GM19468 (cell line): Measurements from ENCODE around the gene STUM.
A peak's percentile ranks its signal among the peaks of the same experiment; 100 is the strongest.

Experiments
- ATAC-seq: cut with Tn5 transposase; IDR thresholded peaks from one replicate; pipeline ENCODE4 v1.9.1; 2021; ENCODE audit warnings: mild to moderate bottlenecking, moderate library complexity, moderate number of reproducible peaks; ENCODE audit not compliant: unreplicated experiment; ENCODE audit errors: extremely low read depth

Gene STUM

GRCh38 chr1:226646870-226647449 lies 98.4 kb downstream of the STUM start:
- ATAC-seq = no peak

DNA sequence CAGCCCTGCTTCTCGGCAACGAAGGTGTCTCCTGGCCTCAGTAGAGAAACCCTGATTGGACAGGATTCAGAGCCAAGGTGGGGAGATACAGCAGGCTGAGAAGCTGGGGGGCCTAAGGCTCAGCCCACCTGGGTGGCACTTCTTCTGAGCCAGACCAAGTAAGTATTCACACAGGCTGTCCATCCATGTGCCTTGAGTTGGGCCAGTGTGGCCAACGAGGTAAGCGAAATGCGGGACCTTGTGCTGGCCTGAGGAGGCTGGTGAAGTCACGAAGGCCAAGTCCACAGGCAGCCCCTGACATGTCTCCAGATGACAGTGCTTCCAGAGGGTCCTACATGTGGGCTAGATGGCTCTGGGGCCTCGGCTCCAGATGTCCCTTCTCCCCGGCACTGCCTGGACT lies 99.2 kb downstream of the STUM start:
- ATAC-seq = no peak

DNA sequence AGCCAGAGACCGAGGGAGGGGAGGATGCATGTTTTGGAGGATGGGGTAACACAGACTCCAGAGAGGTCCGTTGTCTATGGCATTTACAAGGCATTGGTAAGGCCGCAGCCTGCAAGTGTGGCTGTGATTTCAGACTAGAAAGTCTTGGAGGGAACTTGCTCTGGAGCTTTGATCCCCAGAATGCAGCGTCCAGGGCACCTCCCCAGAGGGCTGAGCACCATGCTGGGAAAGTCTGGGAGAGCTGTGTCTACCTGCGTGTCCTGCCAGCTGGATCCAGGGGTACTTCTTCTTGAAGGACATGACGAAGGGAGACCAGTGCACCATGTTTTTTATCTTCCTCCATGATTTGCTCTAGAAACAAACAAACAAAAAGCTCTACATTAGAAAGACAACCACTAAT lies 99.9 kb downstream of the STUM start:
- ATAC-seq = no peak

DNA sequence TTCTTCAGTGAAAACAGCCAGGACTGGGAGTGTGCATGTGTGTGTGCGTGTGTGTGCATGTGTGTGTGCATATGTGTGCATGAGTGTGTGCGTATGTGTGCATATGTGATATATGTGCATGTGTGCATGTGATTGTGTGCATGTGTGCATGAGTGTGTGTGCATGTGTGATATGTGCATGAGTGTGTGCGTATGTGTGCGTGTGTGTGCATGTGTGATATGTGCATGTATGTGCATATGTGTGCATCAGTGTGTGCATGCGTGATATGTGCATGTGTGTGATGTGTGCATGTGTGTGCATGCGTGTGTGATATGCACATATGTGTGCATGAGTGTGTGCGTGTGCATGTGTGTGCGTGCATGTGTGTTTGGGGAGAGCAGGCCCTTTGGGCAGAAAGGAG lies 100.7 kb downstream of the STUM start:
- ATAC-seq = no peak

GRCh38 chr1:226649780-226650179 lies 101.2 kb downstream of the STUM start:
- ATAC-seq = no peak

- no peak for ATAC-seq
Measured at GRCh38 chr1:226650236-226650841, 101.8 kb downstream of the STUM start.

DNA sequence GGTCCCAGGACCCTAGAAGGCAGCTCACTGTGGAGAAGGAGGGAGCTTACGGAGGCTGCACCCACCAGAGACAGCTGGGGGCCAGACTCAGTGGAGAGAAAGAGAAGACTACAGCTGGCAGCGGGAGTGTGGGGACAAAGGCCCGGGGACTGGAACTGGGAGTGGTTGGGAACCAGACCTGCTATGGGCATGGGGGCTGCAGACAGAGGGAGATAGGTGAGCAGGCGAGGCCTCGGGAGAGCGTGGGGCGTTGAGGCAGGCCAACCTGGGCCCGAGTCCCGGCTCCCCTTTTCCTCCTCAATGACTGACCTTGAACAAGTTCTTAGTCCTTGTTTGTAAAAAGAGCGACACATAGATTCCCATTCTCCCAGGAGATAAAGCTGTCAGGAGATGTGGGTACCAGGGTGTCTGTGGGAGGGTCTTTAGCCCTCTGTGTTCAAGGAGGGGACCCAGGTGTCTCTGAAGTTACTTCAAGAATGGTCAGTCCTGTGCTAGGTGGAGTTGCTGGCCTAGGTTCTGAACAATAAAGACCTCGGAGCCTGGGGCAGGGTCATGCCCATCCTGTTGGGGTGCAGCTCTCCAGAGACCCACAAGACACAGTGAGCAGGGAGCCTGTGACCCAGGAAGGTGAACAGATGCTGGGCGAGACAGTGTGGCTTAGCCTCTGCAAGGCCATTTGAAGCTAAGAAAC lies 102.6 kb downstream of the STUM start:
- no peak for ATAC-seq

DNA sequence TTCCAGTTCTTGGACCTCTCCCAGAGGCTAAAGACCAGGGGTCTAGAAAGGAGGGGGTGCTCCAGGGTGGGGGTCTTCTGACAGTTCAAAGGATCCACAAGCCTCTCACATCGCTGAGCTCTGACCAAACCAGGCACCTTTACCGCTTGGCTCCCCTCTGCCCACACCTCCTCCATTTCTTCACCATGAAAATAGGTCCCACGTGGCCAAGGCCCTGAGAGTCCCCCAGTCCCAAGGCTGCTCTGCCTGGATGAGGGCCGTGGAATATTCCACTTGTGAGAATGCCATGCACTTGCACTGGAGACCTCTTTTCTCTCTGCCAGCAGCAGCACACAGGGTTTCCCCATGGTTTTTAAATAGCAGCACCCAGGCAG lies 103.2 kb downstream of the STUM start:
- ATAC-seq = no peak

- no peak for ATAC-seq
Measured at GRCh38 chr1:226652613-226653012, 104.0 kb downstream of the STUM start.

DNA sequence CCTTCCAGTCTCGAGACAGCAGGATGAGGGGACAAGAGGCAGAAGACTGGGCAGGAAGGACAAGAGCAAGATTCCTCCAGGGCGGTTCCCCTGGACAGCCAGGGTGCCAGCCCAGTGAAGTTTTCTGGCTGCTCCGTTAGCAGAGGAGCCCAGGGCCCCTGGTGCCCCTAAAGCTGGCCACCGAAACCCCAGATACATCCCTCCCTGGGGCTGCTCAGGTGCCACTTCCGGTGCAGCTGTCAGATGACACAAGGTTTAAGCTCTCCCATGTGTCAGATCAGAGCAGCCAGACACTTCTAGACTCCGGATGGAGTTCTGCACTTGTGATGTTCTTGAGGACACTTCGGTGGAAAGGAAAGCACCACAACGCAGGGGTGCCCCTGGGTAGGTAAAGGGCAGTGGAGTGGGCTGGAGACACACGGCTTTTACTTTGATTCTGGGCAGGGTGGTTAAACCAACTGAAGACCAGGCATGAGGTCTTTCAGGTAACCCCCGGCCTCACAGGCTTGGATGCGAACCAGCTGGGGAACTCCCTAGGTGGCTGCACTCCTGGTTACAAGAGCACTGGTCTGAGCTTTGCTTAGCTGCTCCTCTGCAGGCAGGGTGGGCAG lies 104.9 kb downstream of the STUM start:
- ATAC-seq = peak; percentile 59

GRCh38 chr1:226654046-226654667 lies 105.6 kb downstream of the STUM start:
- ATAC-seq = no peak

DNA sequence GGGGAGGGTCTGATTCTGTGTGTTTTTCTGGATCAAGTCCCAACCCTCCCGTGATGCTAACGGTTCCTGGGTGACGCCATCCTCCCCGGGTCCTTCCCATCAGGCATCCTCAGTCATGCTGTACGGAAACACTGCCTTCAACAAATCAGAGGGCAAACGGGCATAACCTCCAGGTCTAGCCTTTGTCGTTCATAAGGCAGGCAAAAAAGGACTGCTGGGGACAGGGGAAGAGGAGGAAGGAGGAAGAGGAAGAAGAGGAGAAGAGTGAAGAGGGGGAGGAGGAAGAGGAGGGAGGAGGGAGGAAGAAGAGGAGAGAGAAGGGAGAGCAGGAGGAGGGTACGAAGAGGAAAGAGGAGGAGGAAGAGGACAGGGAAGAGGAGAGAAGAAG lies 106.1 kb downstream of the STUM start:
- no peak for ATAC-seq

DNA sequence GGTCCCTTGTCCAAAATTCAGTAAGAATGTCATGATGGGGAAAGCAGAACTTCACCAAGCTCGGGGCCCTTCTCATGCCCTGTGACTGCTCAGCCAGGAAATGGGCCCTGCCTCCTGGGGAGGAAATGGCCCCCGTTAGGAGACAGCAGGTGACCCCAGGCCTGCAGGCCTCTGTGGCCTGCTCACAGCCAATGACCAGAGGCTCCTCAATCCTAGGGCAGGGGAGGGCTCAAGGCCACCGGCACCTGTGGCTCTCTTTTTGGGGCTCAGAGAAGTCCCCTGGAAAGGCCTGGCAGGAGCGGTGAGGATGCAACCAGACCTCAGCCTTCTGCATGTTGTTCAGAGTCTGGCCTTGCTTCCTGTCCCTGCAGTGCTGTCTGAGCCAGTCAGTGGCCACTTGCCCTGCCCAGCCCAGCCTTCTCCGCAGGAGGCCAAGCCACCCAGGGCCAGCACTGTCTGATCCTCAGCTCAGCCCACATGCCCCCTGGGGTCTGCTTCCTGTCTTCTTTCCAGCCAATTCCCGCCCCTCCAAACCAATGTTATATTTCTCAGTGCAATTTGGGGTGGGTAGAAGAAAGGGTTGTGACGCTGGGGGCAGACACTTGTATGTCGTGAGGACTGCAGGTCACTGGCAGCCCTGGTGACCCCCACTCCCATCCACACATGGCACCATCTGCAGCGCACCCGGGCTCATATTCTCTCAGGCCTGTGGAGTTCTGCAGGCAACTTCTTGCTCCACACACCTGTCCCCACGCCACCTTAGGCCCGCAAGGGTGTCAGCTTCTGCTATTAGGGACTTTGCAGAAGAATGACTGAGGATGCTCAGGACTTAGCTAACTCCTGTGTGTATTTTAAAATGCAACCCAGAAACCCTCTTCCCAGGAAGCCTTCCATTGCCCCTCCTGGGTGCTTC lies 106.9 kb downstream of the STUM start:
- ATAC-seq = no peak

DNA sequence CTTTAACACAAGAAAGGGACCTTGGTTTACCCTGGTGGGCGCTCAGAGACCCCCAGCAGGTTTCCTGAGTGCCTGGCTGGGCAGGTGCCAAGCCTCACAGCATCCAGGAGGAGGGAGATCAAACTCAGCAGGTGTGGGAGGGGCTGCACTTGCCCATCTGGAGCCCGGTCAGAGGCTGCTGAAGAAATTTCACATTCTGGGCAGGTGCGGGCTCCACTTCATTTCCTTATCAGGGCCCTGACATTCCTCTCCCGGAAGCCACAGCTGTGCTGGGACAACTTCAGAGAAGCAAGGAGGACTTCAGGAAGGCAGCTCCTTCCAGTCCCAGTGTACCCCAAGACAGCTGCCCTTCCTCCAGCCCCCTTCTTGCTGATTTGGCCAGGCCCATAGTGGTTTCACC lies 107.6 kb downstream of the STUM start:
- no peak for ATAC-seq

- no peak for ATAC-seq
Measured at GRCh38 chr1:226656601-226657277, 108.2 kb downstream of the STUM start.

- no peak for ATAC-seq
Measured at GRCh38 chr1:226657895-226658545, 109.5 kb downstream of the STUM start.

DNA sequence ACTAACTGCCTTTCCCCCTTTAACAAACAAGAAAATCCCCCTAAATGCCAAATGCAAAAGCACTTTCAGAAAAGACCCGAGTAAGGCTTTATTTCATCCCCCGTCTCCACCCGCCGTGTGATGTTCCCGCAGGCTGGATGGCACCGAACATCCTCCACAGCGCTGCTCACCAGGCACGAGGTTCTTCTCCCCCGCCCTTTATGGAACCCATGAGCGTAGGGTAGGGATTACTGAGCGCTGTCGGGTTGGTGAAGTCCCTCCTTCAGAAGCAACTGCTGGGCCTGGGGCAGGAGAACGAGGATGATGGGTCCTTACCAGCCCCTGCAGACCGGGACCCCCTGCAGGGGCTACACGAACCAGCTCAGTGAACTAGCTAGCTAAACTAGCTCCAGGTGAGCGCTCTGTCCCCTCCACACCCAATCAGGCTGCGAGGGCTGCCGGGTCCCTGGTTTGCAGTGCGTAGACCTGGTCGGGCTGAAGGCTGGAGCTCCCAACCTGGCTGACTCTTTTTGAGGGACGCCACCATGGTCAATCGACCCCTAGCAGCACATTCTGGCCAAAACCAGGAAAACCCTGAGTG lies 110.1 kb downstream of the STUM start:
- ATAC-seq = no peak
